ENCODE results near the gene HILPDA. TPM values are rescaled to one million over a fixed set of nuclear protein-coding genes. Genes with fewer than 3 reads are reported as not detected.
"Not testable (repeated sequence)": the region's sequence is repeated elsewhere in the genome, so short reads cannot be mapped to it uniquely, and the experiment has no call there.

The HILPDA gene
- total RNA-seq, 2 experiments from 2014 or later = 22.4 to 33.9 TPM

DNA sequence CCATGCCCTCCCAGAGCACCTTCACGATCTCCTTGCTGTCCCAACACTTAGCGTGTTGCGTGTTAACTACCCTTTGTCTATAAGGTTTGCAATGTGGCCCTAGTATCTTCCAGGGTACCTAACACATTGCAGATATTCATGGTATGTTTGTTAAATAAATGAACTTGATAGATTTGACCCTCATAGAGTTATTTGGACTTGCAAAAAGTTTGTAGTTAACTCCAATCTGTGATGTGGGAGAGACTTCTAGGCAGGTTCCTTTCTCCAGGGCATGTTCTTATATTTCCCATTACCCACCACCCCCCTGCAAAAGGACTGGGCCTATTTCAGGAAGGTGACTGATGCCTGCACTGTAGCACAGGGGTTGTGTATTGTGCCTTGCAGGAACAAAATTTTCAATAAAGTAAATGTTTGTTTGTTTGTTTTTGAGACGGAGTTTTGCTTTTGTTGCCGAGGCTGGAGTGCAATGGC, 612 bp downstream of the HILPDA start:
- ChIA-PET POLR2A (interaction anchor here (1.5 kb wide), 1 partner anchor 47 kb away, joined by 4 read pairs; no protein-coding TSS in a partner anchor), CTCF (ENCODE audit: unreplicated experiment) (no interaction called here)
- no peak for TF ChIP-seq EZH2phosphoT487 (IDR thresholded peaks at IDR 0.05; ENCODE audit: borderline replicate concordance, low read depth, low read length)
- TF ChIP-seq, protein P1, sequence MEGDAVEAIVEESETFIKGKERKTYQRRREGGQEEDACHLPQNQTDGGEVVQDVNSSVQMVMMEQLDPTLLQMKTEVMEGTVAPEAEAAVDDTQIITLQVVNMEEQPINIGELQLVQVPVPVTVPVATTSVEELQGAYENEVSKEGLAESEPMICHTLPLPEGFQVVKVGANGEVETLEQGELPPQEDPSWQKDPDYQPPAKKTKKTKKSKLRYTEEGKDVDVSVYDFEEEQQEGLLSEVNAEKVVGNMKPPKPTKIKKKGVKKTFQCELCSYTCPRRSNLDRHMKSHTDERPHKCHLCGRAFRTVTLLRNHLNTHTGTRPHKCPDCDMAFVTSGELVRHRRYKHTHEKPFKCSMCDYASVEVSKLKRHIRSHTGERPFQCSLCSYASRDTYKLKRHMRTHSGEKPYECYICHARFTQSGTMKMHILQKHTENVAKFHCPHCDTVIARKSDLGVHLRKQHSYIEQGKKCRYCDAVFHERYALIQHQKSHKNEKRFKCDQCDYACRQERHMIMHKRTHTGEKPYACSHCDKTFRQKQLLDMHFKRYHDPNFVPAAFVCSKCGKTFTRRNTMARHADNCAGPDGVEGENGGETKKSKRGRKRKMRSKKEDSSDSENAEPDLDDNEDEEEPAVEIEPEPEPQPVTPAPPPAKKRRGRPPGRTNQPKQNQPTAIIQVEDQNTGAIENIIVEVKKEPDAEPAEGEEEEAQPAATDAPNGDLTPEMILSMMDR (conservative IDR thresholded peaks at IDR 0.05; ENCODE audit: low read length) = no peak
- Histone ChIP-seq H3K27ac (ENCODE audit: low read depth, low read length, poor library complexity, severe bottlenecking) (peak overlapping the region; percentile 52), H3K79me2 (ENCODE audit: insufficient read depth, low read depth, low read length) (peaks cover 36% of the 10 kb centered on the region), H3K36me3 (ENCODE audit: insufficient read depth, low read length) (peaks cover 28% of the 10 kb centered on the region), H3K9me3 (ENCODE audit: low read length) (no peaks in the 10 kb centered on the region), H2AFZ (ENCODE audit: low read length) (peak overlapping the region; percentile 94), H3K4me1 (ENCODE audit: insufficient read depth, low read length, poor library complexity, severe bottlenecking) (peaks cover 33% of the 10 kb centered on the region), H3K4me3 (ENCODE audit: low read depth, low read length, poor library complexity, severe bottlenecking) (peak overlapping the region; percentile 80), H3K4me2 (ENCODE audit: low read length) (peak overlapping the region; percentile 79), H4K20me1 (ENCODE audit: insufficient read depth, low read length) (no peaks in the 10 kb centered on the region), H3K9me2 (ENCODE audit: insufficient read depth, low read length) (no peaks in the 10 kb centered on the region)
- no TSS peak for BruUV-seq (replicated peaks)
- intact Hi-C loops (cut with micrococcal nuclease; ENCODE audit: unreplicated experiment) = no loop called here
- no peak for DNase-seq (ENCODE audit: low spot score)

DNA sequence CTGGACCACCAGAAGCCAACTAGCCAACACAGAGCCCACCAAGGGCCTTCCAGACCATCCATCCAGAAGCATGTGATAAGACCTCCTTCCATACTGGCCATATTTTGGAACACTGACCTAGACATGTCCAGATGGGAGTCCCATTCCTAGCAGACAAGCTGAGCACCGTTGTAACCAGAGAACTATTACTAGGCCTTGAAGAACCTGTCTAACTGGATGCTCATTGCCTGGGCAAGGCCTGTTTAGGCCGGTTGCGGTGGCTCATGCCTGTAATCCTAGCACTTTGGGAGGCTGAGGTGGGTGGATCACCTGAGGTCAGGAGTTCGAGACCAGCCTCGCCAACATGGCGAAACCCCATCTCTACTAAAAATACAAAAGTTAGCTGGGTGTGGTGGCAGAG, 1.7 kb downstream of the HILPDA start:
- peak overlapping the region; percentile 80 for H3K4me3 ChIP-seq (ENCODE audit: low read depth, low read length, poor library complexity, severe bottlenecking)
- H3K9me3 ChIP-seq (ENCODE audit: low read length); DNase-seq (ENCODE audit: low spot score); BruUV-seq (replicated peaks); CTCF ChIA-PET (ENCODE audit: unreplicated experiment); intact Hi-C loops (cut with micrococcal nuclease; ENCODE audit: unreplicated experiment); H3K9me2 ChIP-seq (ENCODE audit: insufficient read depth, low read length); H3K27ac ChIP-seq (ENCODE audit: low read depth, low read length, poor library complexity, severe bottlenecking); H2AFZ ChIP-seq (ENCODE audit: low read length); H4K20me1 ChIP-seq (ENCODE audit: insufficient read depth, low read length): not testable (repeated sequence)
- H3K79me2 ChIP-seq (ENCODE audit: insufficient read depth, low read depth, low read length) = peaks cover 45% of the 10 kb centered on the region
- POLR2A ChIA-PET = interaction anchor here (1.0 kb wide), 1 partner anchor 17 kb away, joined by 3 read pairs; no protein-coding TSS in a partner anchor
- H3K4me2 ChIP-seq (ENCODE audit: low read length) = peak overlapping the region; percentile 79
- H3K36me3 ChIP-seq (ENCODE audit: insufficient read depth, low read length) = peaks cover 31% of the 10 kb centered on the region
- H3K4me1 ChIP-seq (ENCODE audit: insufficient read depth, low read length, poor library complexity, severe bottlenecking) = peaks cover 33% of the 10 kb centered on the region

DNA sequence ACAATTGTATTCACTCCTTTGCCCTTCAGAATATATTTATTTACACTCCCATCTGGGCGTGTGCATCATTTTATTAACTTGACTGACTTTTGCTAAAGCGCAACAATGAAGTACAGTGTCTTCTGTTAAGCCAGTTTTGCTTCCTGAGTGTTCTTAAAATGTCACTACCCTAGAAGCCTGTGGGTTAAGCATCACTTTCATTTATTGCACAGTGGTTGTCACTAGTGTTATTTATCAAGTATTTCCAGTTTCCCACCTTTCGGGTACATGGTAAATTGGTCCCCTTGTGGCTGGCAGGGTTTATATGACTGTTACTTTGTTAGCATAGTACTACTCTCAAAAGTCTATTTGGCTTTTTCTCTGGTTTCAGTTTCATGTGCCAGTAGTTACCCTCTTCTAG, 3.3 kb downstream of the HILPDA start:
- H3K27ac ChIP-seq (ENCODE audit: low read depth, low read length, poor library complexity, severe bottlenecking) = peak overlapping the region; percentile 19
- no peak overlapping the region for H2AFZ ChIP-seq (ENCODE audit: low read length)
- intact Hi-C loops (cut with micrococcal nuclease; ENCODE audit: unreplicated experiment) = loop anchor here (1.0 to 2.0 kb wide), 2 partner anchors 32 to 54 kb away; no protein-coding TSS in a partner anchor
- H3K79me2 ChIP-seq (ENCODE audit: insufficient read depth, low read depth, low read length) = peaks cover 45% of the 10 kb centered on the region
- CTCF ChIA-PET (ENCODE audit: unreplicated experiment) = interaction anchor here (1.0 to 3.1 kb wide), 2 partner anchors 32 to 44 kb away, joined by 3 to 31 read pairs; no protein-coding TSS in a partner anchor
- H3K4me3 ChIP-seq (ENCODE audit: low read depth, low read length, poor library complexity, severe bottlenecking) = no peak overlapping the region
- DNase-seq (ENCODE audit: low spot score) = no peak
- TF ChIP-seq, protein P1 (conservative IDR thresholded peaks at IDR 0.05; ENCODE audit: low read length) = no peak
- TF ChIP-seq EZH2phosphoT487 (IDR thresholded peaks at IDR 0.05; ENCODE audit: borderline replicate concordance, low read depth, low read length) = no peak
- peak overlapping the region; percentile 79 for H3K4me2 ChIP-seq (ENCODE audit: low read length)
- POLR2A ChIA-PET = interaction anchor here (0.8 to 1.3 kb wide), 3 partner anchors 19 to 44 kb away, joined by 3 to 4 read pairs (median 3); no protein-coding TSS in a partner anchor
- peaks cover 38% of the 10 kb centered on the region for H3K36me3 ChIP-seq (ENCODE audit: insufficient read depth, low read length)
- no peaks in the 10 kb centered on the region for H4K20me1 ChIP-seq (ENCODE audit: insufficient read depth, low read length)
- H3K9me3 ChIP-seq (ENCODE audit: low read length) = no peaks in the 10 kb centered on the region
- no peaks in the 10 kb centered on the region for H3K9me2 ChIP-seq (ENCODE audit: insufficient read depth, low read length)
- no TSS peak for BruUV-seq (replicated peaks)
- H3K4me1 ChIP-seq (ENCODE audit: insufficient read depth, low read length, poor library complexity, severe bottlenecking) = peaks cover 33% of the 10 kb centered on the region
